C4-2B (cell line): ENCODE data around the gene TMEM163.
"Not testable (repeated sequence)": the region's sequence is repeated elsewhere in the genome, so short reads cannot be mapped to it uniquely, and the experiment has no call there.

Experiments used
- ZFX ChIP-seq: fragments of 450-650 bp; IDR thresholded peaks from 2 replicates; pipeline ENCODE4 v1.6.1; 2017
- TF ChIP-seq, protein P1 (sequence below): fragments of 450-650 bp; conservative IDR thresholded peaks from 2 replicates; pipeline ENCODE4 v1.5.1; 2017; ENCODE audit warnings: mild to moderate bottlenecking

DNA sequence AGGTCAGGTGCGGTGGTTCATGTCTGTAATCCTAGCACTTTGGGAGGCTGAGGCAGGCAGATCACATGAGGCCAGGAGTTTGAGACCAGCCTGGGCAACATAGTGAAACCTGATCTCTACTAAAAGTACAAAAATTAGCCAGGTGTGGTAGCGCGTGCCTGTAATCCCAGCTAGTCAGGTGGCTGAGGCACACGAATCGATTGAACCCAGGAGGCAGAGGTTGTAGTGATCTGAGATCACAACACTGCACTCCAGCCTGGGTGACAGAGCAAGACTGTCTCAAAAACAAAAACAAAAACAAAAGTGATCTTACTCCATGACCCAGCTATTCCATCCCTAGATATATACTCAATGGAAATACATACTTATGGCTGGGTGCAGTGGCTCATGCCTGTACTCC, 153.8 kb downstream of the TMEM163 start:
- TF ChIP-seq, protein P1, sequence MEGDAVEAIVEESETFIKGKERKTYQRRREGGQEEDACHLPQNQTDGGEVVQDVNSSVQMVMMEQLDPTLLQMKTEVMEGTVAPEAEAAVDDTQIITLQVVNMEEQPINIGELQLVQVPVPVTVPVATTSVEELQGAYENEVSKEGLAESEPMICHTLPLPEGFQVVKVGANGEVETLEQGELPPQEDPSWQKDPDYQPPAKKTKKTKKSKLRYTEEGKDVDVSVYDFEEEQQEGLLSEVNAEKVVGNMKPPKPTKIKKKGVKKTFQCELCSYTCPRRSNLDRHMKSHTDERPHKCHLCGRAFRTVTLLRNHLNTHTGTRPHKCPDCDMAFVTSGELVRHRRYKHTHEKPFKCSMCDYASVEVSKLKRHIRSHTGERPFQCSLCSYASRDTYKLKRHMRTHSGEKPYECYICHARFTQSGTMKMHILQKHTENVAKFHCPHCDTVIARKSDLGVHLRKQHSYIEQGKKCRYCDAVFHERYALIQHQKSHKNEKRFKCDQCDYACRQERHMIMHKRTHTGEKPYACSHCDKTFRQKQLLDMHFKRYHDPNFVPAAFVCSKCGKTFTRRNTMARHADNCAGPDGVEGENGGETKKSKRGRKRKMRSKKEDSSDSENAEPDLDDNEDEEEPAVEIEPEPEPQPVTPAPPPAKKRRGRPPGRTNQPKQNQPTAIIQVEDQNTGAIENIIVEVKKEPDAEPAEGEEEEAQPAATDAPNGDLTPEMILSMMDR: not testable (repeated sequence)
- TF ChIP-seq ZFX: not testable (repeated sequence)
